GM23248 (cell line): ENCODE data around the gene GAP43. TPM values are rescaled to one million over a fixed set of nuclear protein-coding genes. Genes with fewer than 3 reads are reported as not detected.

ENCODE experiments used
- DNase-seq: peaks from one replicate; pipeline ENCODE4 v3.0.0-alpha.2; 2015
- H2AFZ ChIP-seq: fragments of 200-600 bp; sonication (generic); 2 replicates; pipeline ENCODE4 v1.6.1; 2016; ENCODE audit warnings: antibody characterized with exemption
- H3F3A ChIP-seq: fragments of 200-600 bp; sonication (generic); 2 replicates; pipeline ENCODE4 v1.6.1; 2016; ENCODE audit warnings: mild to moderate bottlenecking, antibody characterized with exemption, mixed run types; ENCODE audit not compliant: insufficient read depth
- H3K27ac ChIP-seq: fragments of 200-600 bp; sonication (generic); 2 replicates; pipeline ENCODE4 v1.5.1; 2016; ENCODE audit warnings: mild to moderate bottlenecking
- H3K27me3 ChIP-seq: fragments of 200-600 bp; sonication (generic); replicated peaks from 2 replicates; pipeline ENCODE4 v1.6.1; 2016; ENCODE audit warnings: mild to moderate bottlenecking; ENCODE audit not compliant: insufficient read depth
- H3K36me3 ChIP-seq: fragments of 200-600 bp; sonication (generic); 2 replicates; pipeline ENCODE4 v1.6.1; 2016; ENCODE audit warnings: low read depth, mild to moderate bottlenecking
- H3K4me1 ChIP-seq: fragments of 200-600 bp; sonication (generic); 2 replicates; pipeline ENCODE4 v1.6.1; 2016; ENCODE audit warnings: mild to moderate bottlenecking; ENCODE audit not compliant: insufficient read depth
- H3K4me2 ChIP-seq: fragments of 200-600 bp; sonication (generic); one replicate; pipeline ENCODE4 v1.6.1; 2016; ENCODE audit warnings: mild to moderate bottlenecking; ENCODE audit not compliant: unreplicated experiment
- H3K4me3 ChIP-seq: fragments of 200-600 bp; sonication (generic); 2 replicates; pipeline ENCODE4 v1.5.1; 2016; ENCODE audit warnings: mild to moderate bottlenecking
- H3K79me2 ChIP-seq: fragments of 200-600 bp; sonication (generic); 2 replicates; pipeline ENCODE4 v1.6.1; 2016; ENCODE audit warnings: mild to moderate bottlenecking; ENCODE audit not compliant: insufficient read depth
- H3K9ac ChIP-seq: fragments of 200-600 bp; sonication (generic); 2 replicates; pipeline ENCODE4 v1.6.1; 2016; ENCODE audit warnings: mild to moderate bottlenecking
- H3K9me2 ChIP-seq: fragments of 200-600 bp; sonication (generic); 2 replicates; pipeline ENCODE4 v1.6.1; 2016; ENCODE audit warnings: mixed run types, mild to moderate bottlenecking, moderate library complexity; ENCODE audit not compliant: insufficient read depth
- H3K9me3 ChIP-seq: fragments of 200-600 bp; sonication (generic); one replicate; pipeline ENCODE4 v1.6.1; 2017; ENCODE audit warnings: low read depth
- H4K20me1 ChIP-seq: fragments of 200-600 bp; sonication (generic); 2 replicates; pipeline ENCODE4 v1.6.0; 2016; ENCODE audit not compliant: insufficient read depth
- EZH2 ChIP-seq: fragments of 200-600 bp; sonication (generic); IDR thresholded peaks from 2 replicates; pipeline ENCODE4 v1.6.1; 2018; ENCODE audit warnings: antibody characterized with exemption, mild to moderate bottlenecking; ENCODE audit not compliant: insufficient read depth, poor library complexity, severe bottlenecking
- EZH2phosphoT487 ChIP-seq: fragments of 200-600 bp; sonication (generic); IDR thresholded peaks from 2 replicates; pipeline ENCODE4 v1.6.1; 2018; ENCODE audit warnings: antibody characterized with exemption, moderate library complexity, mild to moderate bottlenecking, low read depth; ENCODE audit not compliant: insufficient read depth
- WGBS, 2 experiments: methylation state at CpG; one replicate each; pipeline ENCODE4 v1.1.6; 2015 to 2017; ENCODE audit warnings: low lambda C conversion rate in 2 of 2, low coverage in 1 of 2; ENCODE audit errors: missing lambda C conversion rate in 2 of 2; 5-methylcytosine and 5-hydroxymethylcytosine counted together
- in situ Hi-C: fragments of 300-500 bp; cut with MboI; formaldehyde crosslinking; loops from 2 replicates; pipeline ENCODE4 v1.15.0; 2020
- polyA plus RNA-seq: library from polyadenylated mRNA; unstranded; fragments of >200 nt; fragmentation: Nextera tagmentation; extraction: Ambion mirVana; gene quantifications from 2 replicates; pipeline ENCODE4 v1.2.1, GENCODE V29; 2016
- total RNA-seq: library from RNA; depleted of rRNA; stranded (reverse); fragments of >200 nt; shearing (Covaris generic); gene quantifications from 2 replicates; pipeline ENCODE4 v1.2.3, GENCODE V29; 2014; rRNA removed

Gene GAP43, protein sequence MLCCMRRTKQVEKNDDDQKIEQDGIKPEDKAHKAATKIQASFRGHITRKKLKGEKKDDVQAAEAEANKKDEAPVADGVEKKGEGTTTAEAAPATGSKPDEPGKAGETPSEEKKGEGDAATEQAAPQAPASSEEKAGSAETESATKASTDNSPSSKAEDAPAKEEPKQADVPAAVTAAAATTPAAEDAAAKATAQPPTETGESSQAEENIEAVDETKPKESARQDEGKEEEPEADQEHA
- total RNA-seq (0.54 and 0.63 TPM in 2 replicates), polyA plus RNA-seq (1.1 and 1.8 TPM in 2 replicates)

DNA sequence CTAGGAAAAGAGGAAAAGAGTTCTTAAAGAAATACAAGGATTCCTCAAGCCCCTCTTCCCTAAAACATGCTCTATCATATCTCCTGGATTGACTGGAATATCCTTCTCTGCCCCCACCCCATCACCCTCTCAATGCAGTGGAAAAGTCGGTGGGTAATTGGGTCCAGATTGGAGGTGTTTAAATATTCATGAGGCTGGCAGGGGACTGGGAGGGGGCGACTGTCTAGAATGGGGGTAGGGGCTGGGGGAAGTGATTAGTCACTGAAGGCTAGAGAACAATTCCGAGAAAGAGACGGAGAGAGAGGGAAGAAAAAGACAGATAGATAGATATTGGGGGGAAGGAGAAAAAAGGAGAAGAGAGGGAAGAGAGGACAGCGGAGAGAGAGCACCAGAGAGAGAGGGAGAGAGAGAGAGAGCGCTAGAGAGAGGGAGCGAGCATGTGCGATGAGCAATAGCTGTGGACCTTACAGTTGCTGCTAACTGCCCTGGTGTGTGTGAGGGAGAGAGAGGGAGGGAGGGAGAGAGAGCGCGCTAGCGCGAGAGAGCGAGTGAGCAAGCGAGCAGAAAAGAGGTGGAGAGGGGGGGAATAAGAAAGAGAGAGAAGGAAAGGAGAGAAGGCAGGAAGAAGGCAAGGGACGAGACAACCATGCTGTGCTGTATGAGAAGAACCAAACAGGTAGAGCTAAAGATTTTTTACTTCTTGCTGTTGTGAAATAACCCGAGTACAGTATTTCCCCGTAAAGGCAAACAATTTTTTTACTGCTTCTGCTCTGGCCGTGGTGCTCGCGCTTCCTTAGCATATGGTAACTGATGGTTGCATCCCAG lies at the start of gene GAP43:
GAP43 (plus strand) TSS at position 467 of the 825 bp plus-strand sequence; CDS start at position 647, 180 bp downstream.
- Histone ChIP-seq H4K20me1 (no peaks in the 10 kb centered on the region), H3F3A (no peaks in the 10 kb centered on the region), H3K9me2 (no peaks in the 10 kb centered on the region), H3K79me2 (no peaks in the 10 kb centered on the region), H2AFZ (peak within 1 kb of the TSS; percentile 88), H3K27ac (no peak within 1 kb of the TSS), H3K27me3 (no peaks in the 10 kb centered on the region), H3K4me3 (peak within 1 kb of the TSS; percentile 78), H3K9ac (peak within 1 kb of the TSS; percentile 55; the same call in 1 of the 2 replicates), H3K4me1 (peaks cover 9% of the 10 kb centered on the region; the same call in 1 of the 2 replicates), H3K36me3 (no peaks in the 10 kb centered on the region), H3K4me2 (peak within 1 kb of the TSS; percentile 98), H3K9me3 (no peaks in the 10 kb centered on the region)
- TF ChIP-seq EZH2 (no peak), EZH2phosphoT487 (no peak)
- peak; percentile 83 for DNase-seq
- 7 to 10% methylated on average over 10 to 20 of the region's 20 CpGs for whole genome bisulfite sequencing, 2 experiments
- in situ Hi-C loops = no loop called here

GRCh38 chr3:115576325-115576875 lies 46.9 kb upstream of the GAP43 start:
- H3F3A ChIP-seq = no peaks in the 10 kb centered on the region
- H4K20me1 ChIP-seq = no peaks in the 10 kb centered on the region
- no peak overlapping the region for H2AFZ ChIP-seq
- H3K9me3 ChIP-seq = no peaks in the 10 kb centered on the region
- H3K36me3 ChIP-seq = no peaks in the 10 kb centered on the region
- no peak for TF ChIP-seq EZH2phosphoT487
- in situ Hi-C loops = no loop called here
- no peak overlapping the region for H3K4me3 ChIP-seq
- H3K9ac ChIP-seq = no peak overlapping the region
- peak; percentile 11 for DNase-seq
- H3K79me2 ChIP-seq = no peaks in the 10 kb centered on the region
- peaks cover 6% of the 10 kb centered on the region; the same call in 1 of the 2 replicates for H3K4me1 ChIP-seq
- H3K4me2 ChIP-seq = no peak overlapping the region
- 7 to 17% methylated on average over 4 of the region's 4 CpGs for WGBS, 2 experiments
- no peaks in the 10 kb centered on the region; the same call in 1 of the 2 replicates for H3K9me2 ChIP-seq
- H3K27me3 ChIP-seq = no peaks in the 10 kb centered on the region
- H3K27ac ChIP-seq = no peak overlapping the region

GRCh38 chr3:115577000-115577399 lies 46.3 kb upstream of the GAP43 start:
- no peaks in the 10 kb centered on the region; the same call in 1 of the 2 replicates for H3K9me2 ChIP-seq
- no peaks in the 10 kb centered on the region for H3K27me3 ChIP-seq
- H3K79me2 ChIP-seq = no peaks in the 10 kb centered on the region
- no peak overlapping the region for H2AFZ ChIP-seq
- H3K9ac ChIP-seq = no peak overlapping the region
- H3K27ac ChIP-seq = no peak overlapping the region
- H3K4me1 ChIP-seq = peaks cover 6% of the 10 kb centered on the region; the same call in 1 of the 2 replicates
- in situ Hi-C loops = no loop called here
- no peak for DNase-seq
- TF ChIP-seq EZH2 (no peak), EZH2phosphoT487 (no peak)
- H3K4me2 ChIP-seq = no peak overlapping the region
- no peak overlapping the region for H3K4me3 ChIP-seq
- H3F3A ChIP-seq = no peaks in the 10 kb centered on the region
- WGBS, 2 experiments = 28 to 30% methylated on average over 2 of the region's 2 CpGs
- H3K36me3 ChIP-seq = no peaks in the 10 kb centered on the region
- no peaks in the 10 kb centered on the region for H4K20me1 ChIP-seq
- no peaks in the 10 kb centered on the region for H3K9me3 ChIP-seq

DNA sequence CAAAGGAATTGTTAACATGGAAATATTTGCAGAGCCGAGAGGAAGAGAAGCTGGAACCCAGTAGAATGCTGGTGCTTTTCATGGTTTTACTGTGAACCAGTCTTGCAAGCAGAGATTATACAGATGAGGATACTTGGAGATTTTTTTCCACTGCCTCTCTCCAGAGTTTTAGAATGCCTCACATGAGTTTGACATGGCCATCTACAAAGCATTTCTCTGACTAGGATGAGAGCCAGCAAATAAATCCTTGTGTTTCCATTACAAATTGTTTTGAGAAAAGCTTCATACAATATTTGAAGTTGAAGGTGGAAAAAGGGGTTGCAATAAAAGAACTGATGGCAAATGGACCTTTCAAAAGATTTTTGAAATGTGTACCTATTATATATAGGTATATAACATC lies 45.0 kb upstream of the GAP43 start:
- WGBS, 2 experiments = 83 to 95% methylated on average over 1 of the region's 1 CpG
- no peaks in the 10 kb centered on the region; the same call in 1 of the 2 replicates for H3K9me2 ChIP-seq
- H3K4me1 ChIP-seq = peaks cover 6% of the 10 kb centered on the region; the same call in 1 of the 2 replicates
- no peak overlapping the region for H3K4me2 ChIP-seq
- H3K9me3 ChIP-seq = no peaks in the 10 kb centered on the region
- no peaks in the 10 kb centered on the region for H4K20me1 ChIP-seq
- in situ Hi-C loops = no loop called here
- H2AFZ ChIP-seq = no peak overlapping the region
- H3K4me3 ChIP-seq = no peak overlapping the region
- H3K36me3 ChIP-seq = no peaks in the 10 kb centered on the region
- DNase-seq = no peak
- no peaks in the 10 kb centered on the region for H3F3A ChIP-seq
- no peak for TF ChIP-seq EZH2phosphoT487
- TF ChIP-seq EZH2 = no peak
- H3K79me2 ChIP-seq = no peaks in the 10 kb centered on the region
- no peak overlapping the region for H3K27ac ChIP-seq
- no peak overlapping the region for H3K9ac ChIP-seq
- no peaks in the 10 kb centered on the region for H3K27me3 ChIP-seq
